22Rv1 (cell line): Measurements from ENCODE around the gene GPAT2.
"Not testable (repeated sequence)": the region's sequence is repeated elsewhere in the genome, so short reads cannot be mapped to it uniquely, and the experiment has no call there.

Experiments used
- H3K27ac ChIP-seq: fragments of 450-650 bp; 2 replicates; pipeline ENCODE4 v1.5.1; 2017
- ZFX ChIP-seq: fragments of 450-650 bp; IDR thresholded peaks from 2 replicates; pipeline ENCODE4 v1.6.1; 2017; ENCODE audit warnings: antibody characterized with exemption, borderline replicate concordance
- TF ChIP-seq, protein P1 (sequence below): fragments of 450-650 bp; IDR thresholded peaks from 2 replicates; pipeline ENCODE4 v1.5.1; 2017; ENCODE audit warnings: mild to moderate bottlenecking

Gene GPAT2, protein sequence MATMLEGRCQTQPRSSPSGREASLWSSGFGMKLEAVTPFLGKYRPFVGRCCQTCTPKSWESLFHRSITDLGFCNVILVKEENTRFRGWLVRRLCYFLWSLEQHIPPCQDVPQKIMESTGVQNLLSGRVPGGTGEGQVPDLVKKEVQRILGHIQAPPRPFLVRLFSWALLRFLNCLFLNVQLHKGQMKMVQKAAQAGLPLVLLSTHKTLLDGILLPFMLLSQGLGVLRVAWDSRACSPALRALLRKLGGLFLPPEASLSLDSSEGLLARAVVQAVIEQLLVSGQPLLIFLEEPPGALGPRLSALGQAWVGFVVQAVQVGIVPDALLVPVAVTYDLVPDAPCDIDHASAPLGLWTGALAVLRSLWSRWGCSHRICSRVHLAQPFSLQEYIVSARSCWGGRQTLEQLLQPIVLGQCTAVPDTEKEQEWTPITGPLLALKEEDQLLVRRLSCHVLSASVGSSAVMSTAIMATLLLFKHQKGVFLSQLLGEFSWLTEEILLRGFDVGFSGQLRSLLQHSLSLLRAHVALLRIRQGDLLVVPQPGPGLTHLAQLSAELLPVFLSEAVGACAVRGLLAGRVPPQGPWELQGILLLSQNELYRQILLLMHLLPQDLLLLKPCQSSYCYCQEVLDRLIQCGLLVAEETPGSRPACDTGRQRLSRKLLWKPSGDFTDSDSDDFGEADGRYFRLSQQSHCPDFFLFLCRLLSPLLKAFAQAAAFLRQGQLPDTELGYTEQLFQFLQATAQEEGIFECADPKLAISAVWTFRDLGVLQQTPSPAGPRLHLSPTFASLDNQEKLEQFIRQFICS

GRCh38 chr2:96034792-96035191 lies at the start of gene GPAT2:
GPAT2 (minus strand) TSS chr2:96034916; CDS start chr2:96032359, 2,557 bp downstream.
- not testable (repeated sequence) for H3K27ac ChIP-seq

DNA sequence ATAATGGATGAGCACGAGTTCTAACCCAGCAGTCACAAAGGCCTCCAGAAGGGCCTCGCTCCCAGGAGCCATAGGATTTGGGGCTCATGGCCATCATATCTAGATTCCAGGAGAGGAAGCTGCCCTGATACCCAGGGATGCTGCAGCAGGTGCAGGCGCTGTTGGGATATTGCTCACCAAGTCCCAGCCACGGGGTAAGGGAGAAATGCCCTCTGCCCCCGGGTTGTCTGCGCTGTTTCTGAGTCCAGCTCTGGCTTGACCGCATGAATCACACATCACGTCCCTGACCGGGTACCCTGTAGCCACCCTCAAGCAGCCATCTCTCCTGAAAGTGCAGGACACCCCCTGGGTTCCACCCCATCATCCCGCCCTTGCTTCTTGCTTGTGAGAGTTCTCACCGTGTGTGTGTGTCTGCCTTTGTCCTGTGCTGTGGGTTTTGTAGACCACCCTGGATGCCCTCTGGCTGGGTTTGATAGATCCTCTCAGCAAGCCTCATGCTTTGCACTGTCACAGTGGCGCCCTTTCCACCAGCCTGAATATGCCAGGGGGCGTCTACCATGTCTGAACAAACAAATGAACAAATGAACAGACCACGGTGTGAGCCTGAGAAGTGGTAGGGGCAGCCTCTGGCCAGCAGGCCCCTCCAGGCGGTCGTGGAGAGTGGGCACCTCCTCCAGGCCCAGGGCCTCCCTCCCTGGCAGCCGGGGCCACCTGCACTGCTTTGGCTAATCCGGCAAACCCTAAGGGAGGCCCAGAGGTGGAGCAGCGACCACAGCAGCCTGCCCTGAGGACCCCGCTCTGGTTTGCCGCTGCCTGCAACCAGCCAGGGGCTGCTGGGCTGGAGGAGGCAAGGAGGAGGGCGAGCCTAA lies 49.5 kb upstream of the GPAT2 start:
- no peak overlapping the region for H3K27ac ChIP-seq
- no peak for TF ChIP-seq ZFX
- TF ChIP-seq, protein P1, sequence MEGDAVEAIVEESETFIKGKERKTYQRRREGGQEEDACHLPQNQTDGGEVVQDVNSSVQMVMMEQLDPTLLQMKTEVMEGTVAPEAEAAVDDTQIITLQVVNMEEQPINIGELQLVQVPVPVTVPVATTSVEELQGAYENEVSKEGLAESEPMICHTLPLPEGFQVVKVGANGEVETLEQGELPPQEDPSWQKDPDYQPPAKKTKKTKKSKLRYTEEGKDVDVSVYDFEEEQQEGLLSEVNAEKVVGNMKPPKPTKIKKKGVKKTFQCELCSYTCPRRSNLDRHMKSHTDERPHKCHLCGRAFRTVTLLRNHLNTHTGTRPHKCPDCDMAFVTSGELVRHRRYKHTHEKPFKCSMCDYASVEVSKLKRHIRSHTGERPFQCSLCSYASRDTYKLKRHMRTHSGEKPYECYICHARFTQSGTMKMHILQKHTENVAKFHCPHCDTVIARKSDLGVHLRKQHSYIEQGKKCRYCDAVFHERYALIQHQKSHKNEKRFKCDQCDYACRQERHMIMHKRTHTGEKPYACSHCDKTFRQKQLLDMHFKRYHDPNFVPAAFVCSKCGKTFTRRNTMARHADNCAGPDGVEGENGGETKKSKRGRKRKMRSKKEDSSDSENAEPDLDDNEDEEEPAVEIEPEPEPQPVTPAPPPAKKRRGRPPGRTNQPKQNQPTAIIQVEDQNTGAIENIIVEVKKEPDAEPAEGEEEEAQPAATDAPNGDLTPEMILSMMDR = no peak

GRCh38 chr2:96083064-96083939 lies 48.6 kb upstream of the GPAT2 start:
- no peak overlapping the region for H3K27ac ChIP-seq
- TF ChIP-seq ZFX = no peak

DNA sequence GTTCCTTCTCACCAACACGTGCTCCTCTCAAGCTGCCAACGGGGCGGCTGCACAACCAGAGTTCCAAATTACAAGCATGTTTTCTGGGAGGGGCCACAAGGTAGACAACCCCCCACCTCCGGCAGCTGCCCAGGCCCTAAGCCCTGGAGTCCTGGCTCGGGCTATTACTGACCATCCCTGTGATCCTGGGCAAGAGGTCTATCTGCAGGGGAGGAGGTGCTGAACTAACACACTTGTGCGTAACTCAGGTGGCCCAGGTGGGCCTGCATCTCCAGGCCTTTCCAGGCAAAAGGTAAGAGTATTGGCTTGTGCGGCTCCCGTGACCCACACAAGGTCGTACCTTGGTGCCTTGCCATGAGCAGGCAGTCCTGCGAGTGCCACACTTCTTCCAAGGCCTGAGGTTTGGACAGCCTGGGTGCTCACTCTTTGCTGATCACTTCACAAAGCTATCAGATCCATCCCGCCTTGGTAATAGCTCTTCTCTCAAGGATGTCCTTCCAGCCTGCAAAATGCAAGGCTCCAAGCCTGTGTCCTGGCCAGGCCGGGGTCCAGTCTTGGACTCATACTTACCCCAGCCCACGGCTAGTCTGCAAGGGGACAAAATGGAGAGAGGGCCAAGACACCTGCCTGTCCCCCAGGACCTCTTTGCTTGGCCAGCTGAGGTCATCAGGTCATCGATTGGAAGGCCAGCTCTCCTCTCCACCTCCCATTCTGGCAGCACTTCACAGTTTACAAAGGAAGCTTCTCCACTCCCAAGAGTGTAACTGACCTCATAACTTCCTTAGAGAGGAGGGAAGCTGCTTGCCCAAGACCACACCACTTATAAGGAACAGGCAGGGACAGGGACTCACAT lies 47.7 kb upstream of the GPAT2 start:
- TF ChIP-seq, protein P1 = no peak
- no peak for TF ChIP-seq ZFX
- H3K27ac ChIP-seq = no peak overlapping the region

- H3K27ac ChIP-seq = no peak overlapping the region
- TF ChIP-seq, protein P1 = no peak
- no peak for TF ChIP-seq ZFX
These were observed 46.3 kb upstream of the GPAT2 start for GRCh38 chr2:96081042-96081441.

DNA sequence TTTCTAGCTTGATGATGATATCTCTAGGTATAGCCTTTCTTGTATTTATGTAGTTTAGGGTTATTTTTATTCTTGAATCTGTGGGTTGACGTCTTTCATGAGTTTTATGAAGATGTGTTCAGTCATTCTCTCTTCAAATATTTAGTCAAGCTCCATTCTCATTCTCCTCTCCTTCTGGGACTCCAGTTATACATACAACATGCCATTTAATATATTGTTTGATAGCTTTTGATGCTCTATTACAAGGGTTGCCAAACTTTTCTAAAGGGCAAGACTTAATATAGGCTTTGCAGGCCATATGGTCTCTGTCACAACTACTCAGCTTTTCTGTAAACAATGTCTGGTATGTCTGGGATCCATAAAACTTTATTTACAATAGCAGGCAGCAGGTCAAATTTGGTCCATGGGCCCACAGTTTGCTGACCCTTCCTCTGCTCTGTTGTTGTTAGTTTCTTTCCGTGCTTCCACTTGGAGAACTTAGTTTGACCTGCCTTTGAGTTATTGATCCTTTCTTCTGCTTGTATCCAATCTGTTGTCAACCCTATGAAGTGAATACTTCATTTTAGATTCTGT lies 40.6 kb upstream of the GPAT2 start:
- no peak for TF ChIP-seq ZFX
- TF ChIP-seq, protein P1 = no peak
- no peak overlapping the region for H3K27ac ChIP-seq

DNA sequence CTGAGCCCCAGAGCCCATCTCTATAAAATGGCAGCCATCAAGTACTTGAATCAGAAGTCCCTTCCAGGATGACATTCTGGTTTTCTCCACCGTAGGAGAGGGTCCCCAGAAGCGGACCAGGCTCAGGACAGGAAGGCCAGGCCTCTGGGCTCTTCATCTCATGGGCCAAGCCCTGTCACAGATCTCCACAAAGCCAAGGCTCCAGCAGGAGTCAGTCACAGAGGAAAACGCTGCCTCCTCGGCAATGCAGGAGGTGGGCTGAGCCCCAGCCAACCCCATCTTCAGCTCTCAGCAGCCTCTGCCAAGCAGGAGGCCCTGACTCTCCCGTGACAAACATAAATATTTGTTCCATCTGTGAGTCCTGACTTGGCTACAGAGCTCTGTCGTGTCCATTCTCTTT lies 39.4 kb upstream of the GPAT2 start:
- TF ChIP-seq ZFX = no peak
- TF ChIP-seq, protein P1 = no peak

More for the DNA sequence above, 39.4 kb upstream of the GPAT2 start:
- no peak overlapping the region for H3K27ac ChIP-seq
